Right forelimb (tissue), 1 donor: Measurements from ENCODE around the gene TEKT5.
"Not testable (repeated sequence)": the region's sequence is repeated elsewhere in the genome, so short reads cannot be mapped to it uniquely, and the experiment has no call there.

Source experiments
- DNase-seq: peaks from one replicate; pipeline ENCODE4 v3.0.0-alpha.2; 2018

TEKT5 gene

GRCh38 chr16:10657925-10658324, 36.8 kb downstream of the TEKT5 start:
- no peak for DNase-seq

GRCh38 chr16:10656618-10657017, 38.1 kb downstream of the TEKT5 start:
- DNase-seq = no peak

GRCh38 chr16:10655415-10655977, 39.2 kb downstream of the TEKT5 start:
- no peak for DNase-seq

- no peak for DNase-seq
Measured at GRCh38 chr16:10654592-10655414, 39.9 kb downstream of the TEKT5 start.

- no peak for DNase-seq
Measured at GRCh38 chr16:10652730-10653590, 41.8 kb downstream of the TEKT5 start.

- not testable (repeated sequence) for DNase-seq
Measured at GRCh38 chr16:10649098-10649497, 45.6 kb downstream of the TEKT5 start.

- DNase-seq = no peak
Measured at GRCh38 chr16:10647721-10648296, 46.9 kb downstream of the TEKT5 start.

GRCh38 chr16:10647264-10647720, 47.4 kb downstream of the TEKT5 start:
- DNase-seq = no peak

GRCh38 chr16:10646581-10647263, 48.0 kb downstream of the TEKT5 start:
- no peak for DNase-seq

- no peak for DNase-seq
Measured at GRCh38 chr16:10646228-10646580, 48.5 kb downstream of the TEKT5 start.

GRCh38 chr16:10644092-10644491, 50.6 kb downstream of the TEKT5 start:
- DNase-seq = no peak

- DNase-seq = no peak
Measured at GRCh38 chr16:10642964-10643363, 51.8 kb downstream of the TEKT5 start.

GRCh38 chr16:10641953-10642949, 52.5 kb downstream of the TEKT5 start:
- no peak for DNase-seq

GRCh38 chr16:10641555-10641952, 53.2 kb downstream of the TEKT5 start:
- DNase-seq = no peak

- DNase-seq = no peak
Measured at GRCh38 chr16:10640934-10641333, 53.8 kb downstream of the TEKT5 start.

- no peak for DNase-seq
Measured at GRCh38 chr16:10638101-10638500, 56.6 kb downstream of the TEKT5 start.

- DNase-seq = no peak
Measured at GRCh38 chr16:10637337-10638037, 57.2 kb downstream of the TEKT5 start.

GRCh38 chr16:10635365-10636021, 59.2 kb downstream of the TEKT5 start:
- DNase-seq = no peak

- DNase-seq = not testable (repeated sequence)
Measured at GRCh38 chr16:10633429-10633828, 61.3 kb downstream of the TEKT5 start.

GRCh38 chr16:10631886-10632285, 62.8 kb downstream of the TEKT5 start:
- no peak for DNase-seq
